Gastrocnemius medialis (tissue), 4 donors: Measurements from ENCODE around the gene DYNC2H1.

Source experiments
- CTCF ChIP-seq, 5 experiments: fragments of 450-650 bp in 3 of 5; fragments of 200-600 bp in 2 of 5; sonication (generic) in 2 of 5; IDR thresholded peaks in 4 of 5; conservative IDR thresholded peaks in 1 of 5; 1 replicate in 4 of 5; 2 replicates in 1 of 5; pipeline ENCODE4 v1.5.1; 2016 to 2019; ENCODE audit warnings: antibody characterized with exemption in 5 of 5, mild to moderate bottlenecking in 3 of 5, moderate library complexity in 3 of 5
- POLR2A ChIP-seq, 2 donors: fragments of 450-650 bp; IDR thresholded peaks; one replicate each; pipeline ENCODE4 v1.6.1; 2017; ENCODE audit warnings: antibody characterized with exemption in 2 of 2, mild to moderate bottlenecking in 2 of 2, moderate library complexity in 2 of 2

- TF ChIP-seq CTCF (IDR thresholded peaks at IDR 0.05 in 4 of 5, conservative IDR thresholded peaks at IDR 0.05 in 1 of 5), result no peak
- TF ChIP-seq POLR2A (IDR thresholded peaks at IDR 0.05), result no peak
These were observed 3.1 kb downstream of the DYNC2H1 start for GRCh38 chr11:103112364-103112763.
